Fibroblast of lung (primary cell): ENCODE results near the gene PNPLA7.

Source experiments
- CTCF ChIP-seq, 2 donors: IDR thresholded peaks in 1 of 2; conservative IDR thresholded peaks in 1 of 2; 1 replicate in 1 of 2; 2 replicates in 1 of 2; pipeline ENCODE4 v1.5.1; 2011 to 2012; ENCODE audit warnings: low read length in 2 of 2, control low read depth in 1 of 2, inconsistent platforms in 1 of 2, low read depth in 1 of 2, mild to moderate bottlenecking in 1 of 2
- EZH2 ChIP-seq: IDR thresholded peaks from 2 replicates; pipeline ENCODE4 v1.5.1; 2012; ENCODE audit warnings: low read length, control low read depth, mild to moderate bottlenecking; ENCODE audit errors: missing control alignments

- TF ChIP-seq CTCF (conservative IDR thresholded peaks at IDR 0.05 in 1 of 2, IDR thresholded peaks at IDR 0.05 in 1 of 2; ENCODE audit: low read depth in 1 of 2, low read length in 2 of 2) = no peak
- TF ChIP-seq EZH2 = no peak
Observed at GRCh38 chr9:137430723-137431415, 119.3 kb downstream of the PNPLA7 start.
